PC-3 (cell line): ENCODE data around the gene OOSP3. TPM values are rescaled to one million over a fixed set of nuclear protein-coding genes. Genes with fewer than 3 reads are reported as not detected.
A peak's percentile ranks its signal among the peaks of the same experiment; 100 is the strongest.

ENCODE experiments used
- ATAC-seq: fragments of 200-7000 bp; cut with Tn5 transposase; 2 replicates; pipeline ENCODE4 v1.9.1; 2020; ENCODE audit warnings: mild to moderate bottlenecking, moderate library complexity
- BruUV-seq: library from RNA; stranded (reverse); fragments of 400-500 nt; replicated peaks from 2 replicates; lab custom pipeline; 2021; lab: Mats Ljungman, UMichigan
- CTCF ChIA-PET: fragments of 300-600 bp; sonication (Branson Sonifier 250); formaldehyde crosslinking; loops from one replicate; lab custom pipeline; 2022; ENCODE audit warnings: antibody characterized with exemption; lab: Charles Lee
- POLR2A ChIA-PET: fragments of 300-600 bp; sonication (Branson Sonifier 250); formaldehyde crosslinking; loops from one replicate; lab custom pipeline; 2022; ENCODE audit warnings: antibody characterized with exemption; ENCODE audit not compliant: unreplicated experiment; lab: Charles Lee
- DNase-seq: peaks from one replicate; pipeline ENCODE4 v3.0.0-alpha.2; 2015
- H2AFZ ChIP-seq: fragments of 300-600 bp; sonication (generic); 2 replicates; pipeline ENCODE4 v1.6.0; 2016; ENCODE audit warnings: antibody characterized with exemption, low read length
- H3F3A ChIP-seq: fragments of 300-600 bp; sonication (generic); one replicate; pipeline ENCODE4 v1.6.0; 2017; ENCODE audit warnings: antibody characterized with exemption, low read length, control low read depth, mild to moderate bottlenecking; ENCODE audit not compliant: unreplicated experiment
- H3K27ac ChIP-seq: fragments of 300-600 bp; sonication (generic); 2 replicates; pipeline ENCODE4 v1.5.1; 2016; ENCODE audit warnings: mild to moderate bottlenecking, low read length
- H3K27me3 ChIP-seq: fragments of 300-600 bp; sonication (generic); 2 replicates; pipeline ENCODE4 v1.6.1; 2016; ENCODE audit warnings: low read length, mixed read lengths
- H3K36me3 ChIP-seq: fragments of 300-600 bp; sonication (generic); 2 replicates; pipeline ENCODE4 v1.6.1; 2016; ENCODE audit warnings: low read depth, mixed run types, low read length, mixed read lengths
- H3K4me1 ChIP-seq: fragments of 300-600 bp; sonication (generic); 2 replicates; pipeline ENCODE4 v1.5.1; 2016; ENCODE audit warnings: low read length; ENCODE audit not compliant: insufficient read depth
- H3K4me2 ChIP-seq: fragments of 300-600 bp; sonication (generic); 2 replicates; pipeline ENCODE4 v1.6.0; 2016; ENCODE audit warnings: low read length
- H3K4me3 ChIP-seq: fragments of 300-600 bp; sonication (generic); 2 replicates; pipeline ENCODE4 v1.5.1; 2016; ENCODE audit warnings: mild to moderate bottlenecking, low read length, mixed read lengths
- H3K79me2 ChIP-seq: fragments of 300-600 bp; sonication (generic); 2 replicates; pipeline ENCODE4 v1.6.1; 2017; ENCODE audit warnings: low read length, mixed read lengths
- H3K9ac ChIP-seq: fragments of 300-600 bp; sonication (generic); 2 replicates; pipeline ENCODE4 v1.6.0; 2016; ENCODE audit warnings: mild to moderate bottlenecking, low read length
- H3K9me2 ChIP-seq: fragments of 300-600 bp; sonication (generic); replicated peaks from 2 replicates; pipeline ENCODE4 v1.6.1; 2016; ENCODE audit warnings: mixed run types, low read length, mixed read lengths
- H3K9me3 ChIP-seq: fragments of 300-600 bp; sonication (generic); 2 replicates; pipeline ENCODE4 v1.6.1; 2016; ENCODE audit warnings: low read length, mixed read lengths
- H4K20me1 ChIP-seq: fragments of 300-600 bp; sonication (generic); 2 replicates; pipeline ENCODE4 v1.6.1; 2016; ENCODE audit warnings: low read length, mixed read lengths
- CTCF ChIP-seq: fragments of 300-600 bp; sonication (generic); conservative IDR thresholded peaks from 2 replicates; pipeline ENCODE4 v1.5.1; 2017; ENCODE audit warnings: antibody characterized with exemption, low read depth, mild to moderate bottlenecking, low read length
- EZH2 ChIP-seq: fragments of 300-600 bp; sonication (generic); IDR thresholded peaks from one replicate; pipeline ENCODE4 v1.6.1; 2017; ENCODE audit warnings: antibody characterized with exemption, mild to moderate bottlenecking, low read length; ENCODE audit not compliant: unreplicated experiment
- EZH2phosphoT487 ChIP-seq: fragments of 300-600 bp; sonication (generic); IDR thresholded peaks from 2 replicates; pipeline ENCODE4 v1.6.1; 2018; ENCODE audit warnings: mild to moderate bottlenecking, antibody characterized with exemption, low read length, borderline replicate concordance
- intact Hi-C: fragments of 100-400 bp; cut with micrococcal nuclease; formaldehyde crosslinking; loops from 2 replicates; pipeline ENCODE4 v1.9.0; 2023
- total RNA-seq: library from RNA; depleted of rRNA; stranded (reverse); fragments of >200 nt; gene quantifications from 2 replicates; pipeline ENCODE4 v1.2.3, GENCODE V29; 2014

The OOSP3 gene
- total RNA-seq, 1 experiment from 2014 or later: not detected

DNA sequence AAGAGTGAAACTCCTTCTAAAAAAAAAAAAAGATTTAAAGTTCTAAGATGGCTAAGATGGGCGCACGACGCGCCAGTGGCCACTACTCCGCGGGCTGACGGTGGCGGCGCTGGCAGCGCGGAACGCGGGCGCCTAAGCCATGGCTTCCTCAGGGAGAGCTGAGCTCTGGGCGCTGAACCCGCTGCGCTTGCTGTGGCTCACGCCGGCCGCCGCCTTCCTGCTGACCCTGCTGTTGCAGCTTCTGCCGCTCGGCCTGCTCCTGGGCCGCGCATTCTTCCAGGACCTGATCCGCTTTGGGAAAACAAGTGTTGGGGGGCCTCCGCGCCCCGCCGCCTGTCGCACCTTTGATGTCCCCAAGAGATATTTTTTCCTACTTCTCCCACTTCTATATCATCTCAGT lies 19.5 kb downstream of the OOSP3 start:
- POLR2A ChIA-PET: no interaction called here
- no peaks in the 10 kb centered on the region for H3K9me3 ChIP-seq

GRCh38 chr11:59898650-59899049 lies 20.1 kb downstream of the OOSP3 start:
- Histone ChIP-seq H3K79me2 (no peaks in the 10 kb centered on the region), H2AFZ (no peak overlapping the region), H3K27ac (peak overlapping the region; percentile 87), H4K20me1 (no peaks in the 10 kb centered on the region), H3K36me3 (no peaks in the 10 kb centered on the region), H3K27me3 (no peaks in the 10 kb centered on the region), H3F3A (no peaks in the 10 kb centered on the region), H3K4me1 (peaks cover 43% of the 10 kb centered on the region), H3K9ac (peak overlapping the region; percentile 80), H3K9me2 (no peaks in the 10 kb centered on the region), H3K9me3 (no peaks in the 10 kb centered on the region), H3K4me3 (no peak overlapping the region), H3K4me2 (no peak overlapping the region)
- DNase-seq: peak; percentile 84
- TF ChIP-seq EZH2: no peak
- TF ChIP-seq CTCF: no peak
- TF ChIP-seq EZH2phosphoT487: no peak
- intact Hi-C loops: no loop called here
- ATAC-seq: no peak
- ChIA-PET POLR2A (no interaction called here), CTCF (no interaction called here)
- no TSS peak for BruUV-seq

More for the DNA sequence above, 19.5 kb downstream of the OOSP3 start:
- DNase-seq: no peak
- CTCF ChIA-PET: no interaction called here
- TF ChIP-seq EZH2: no peak
- no peak for TF ChIP-seq CTCF
- TF ChIP-seq EZH2phosphoT487: no peak
- H3K27me3 ChIP-seq: no peaks in the 10 kb centered on the region
- no TSS peak for BruUV-seq
- H3K9me2 ChIP-seq: no peaks in the 10 kb centered on the region
- no peaks in the 10 kb centered on the region for H3K36me3 ChIP-seq
- no peak for ATAC-seq
- no peak overlapping the region for H2AFZ ChIP-seq
- no peaks in the 10 kb centered on the region for H4K20me1 ChIP-seq
- no peak overlapping the region for H3K4me3 ChIP-seq
- peaks cover 43% of the 10 kb centered on the region for H3K4me1 ChIP-seq
- peak overlapping the region; percentile 17; the same call in 1 of the 2 replicates for H3K9ac ChIP-seq
- intact Hi-C loops: no loop called here
- peak overlapping the region; percentile 87 for H3K27ac ChIP-seq
- H3K79me2 ChIP-seq: no peaks in the 10 kb centered on the region
- H3F3A ChIP-seq: no peaks in the 10 kb centered on the region
- no peak overlapping the region for H3K4me2 ChIP-seq

DNA sequence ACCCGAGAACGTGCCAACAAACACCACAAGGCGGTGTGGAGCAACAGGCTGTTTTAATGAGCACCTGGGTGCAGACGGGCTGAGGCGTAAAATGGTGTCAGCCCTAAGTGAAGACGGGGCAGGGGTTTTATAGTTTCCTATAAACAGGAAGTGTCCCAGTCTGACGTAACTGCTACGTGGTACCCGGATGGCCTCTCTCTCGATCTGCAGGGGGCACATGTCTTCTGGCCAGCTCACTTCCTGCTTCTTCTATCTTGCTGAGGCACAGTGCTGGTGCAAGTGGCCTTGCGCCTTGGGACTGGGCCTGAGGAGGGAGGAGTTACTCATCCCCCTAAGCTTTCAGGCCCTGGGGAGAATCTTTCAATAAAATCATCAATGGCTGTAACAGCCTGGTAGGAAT lies 20.9 kb downstream of the OOSP3 start:
- Histone ChIP-seq H3K4me3 (no peak overlapping the region), H3K9me3 (no peaks in the 10 kb centered on the region), H3K4me1 (peaks cover 43% of the 10 kb centered on the region), H3K9me2 (no peaks in the 10 kb centered on the region), H3K27ac (peak overlapping the region; percentile 87), H3K79me2 (no peaks in the 10 kb centered on the region), H3K36me3 (no peaks in the 10 kb centered on the region), H3F3A (no peaks in the 10 kb centered on the region), H2AFZ (no peak overlapping the region), H3K4me2 (no peak overlapping the region), H4K20me1 (no peaks in the 10 kb centered on the region), H3K27me3 (no peaks in the 10 kb centered on the region), H3K9ac (peak overlapping the region; percentile 80; the same call in 1 of the 2 replicates)
- no peak for ATAC-seq
- BruUV-seq: no TSS peak
- ChIA-PET POLR2A (no interaction called here), CTCF (no interaction called here)
- DNase-seq: no peak
- TF ChIP-seq CTCF (no peak), EZH2phosphoT487 (no peak), EZH2 (no peak)
- intact Hi-C loops: no loop called here
